Stomach (tissue), 4 donors: ENCODE measurements around the gene CRACR2A.

Experiments used
- EP300 ChIP-seq: sonication (generic); formaldehyde crosslinking; IDR thresholded peaks from one replicate; pipeline ENCODE4 v1.6.1; 2017; ENCODE audit warnings: antibody characterized with exemption
- POLR2A ChIP-seq, 4 donors: fragments of 450-650 bp; IDR thresholded peaks; one replicate each; pipeline ENCODE4 v1.6.1; 2016; ENCODE audit warnings: antibody characterized with exemption in 4 of 4, control low read depth in 2 of 4, mild to moderate bottlenecking in 1 of 4, moderate library complexity in 1 of 4
- POLR2AphosphoS5 ChIP-seq, 3 donors: sonication (generic); formaldehyde crosslinking; IDR thresholded peaks; one replicate each; pipeline ENCODE4 v1.6.1; 2016; ENCODE audit warnings: antibody characterized with exemption in 3 of 3
- TF ChIP-seq, protein P1 (sequence below), 7 experiments: fragments of 450-650 bp in 4 of 7; fragments of 200-600 bp in 3 of 7; sonication (generic) in 3 of 7; IDR thresholded peaks; one replicate each; pipeline ENCODE4 v1.5.1; 2016 to 2019; ENCODE audit warnings: antibody characterized with exemption in 7 of 7, control low read depth in 2 of 7, mild to moderate bottlenecking in 1 of 7

- TF ChIP-seq, protein P1, sequence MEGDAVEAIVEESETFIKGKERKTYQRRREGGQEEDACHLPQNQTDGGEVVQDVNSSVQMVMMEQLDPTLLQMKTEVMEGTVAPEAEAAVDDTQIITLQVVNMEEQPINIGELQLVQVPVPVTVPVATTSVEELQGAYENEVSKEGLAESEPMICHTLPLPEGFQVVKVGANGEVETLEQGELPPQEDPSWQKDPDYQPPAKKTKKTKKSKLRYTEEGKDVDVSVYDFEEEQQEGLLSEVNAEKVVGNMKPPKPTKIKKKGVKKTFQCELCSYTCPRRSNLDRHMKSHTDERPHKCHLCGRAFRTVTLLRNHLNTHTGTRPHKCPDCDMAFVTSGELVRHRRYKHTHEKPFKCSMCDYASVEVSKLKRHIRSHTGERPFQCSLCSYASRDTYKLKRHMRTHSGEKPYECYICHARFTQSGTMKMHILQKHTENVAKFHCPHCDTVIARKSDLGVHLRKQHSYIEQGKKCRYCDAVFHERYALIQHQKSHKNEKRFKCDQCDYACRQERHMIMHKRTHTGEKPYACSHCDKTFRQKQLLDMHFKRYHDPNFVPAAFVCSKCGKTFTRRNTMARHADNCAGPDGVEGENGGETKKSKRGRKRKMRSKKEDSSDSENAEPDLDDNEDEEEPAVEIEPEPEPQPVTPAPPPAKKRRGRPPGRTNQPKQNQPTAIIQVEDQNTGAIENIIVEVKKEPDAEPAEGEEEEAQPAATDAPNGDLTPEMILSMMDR (IDR thresholded peaks at IDR 0.05) = no peak
- TF ChIP-seq EP300 (no peak), POLR2AphosphoS5 (IDR thresholded peaks at IDR 0.05) (no peak), POLR2A (IDR thresholded peaks at IDR 0.05) (no peak)
Observed at GRCh38 chr12:3600951-3601350, 152.0 kb downstream of the CRACR2A start.
